DMS79 treated with DMSO at 0.1 percent for 48 hours (cell line): ENCODE results near the gene ROBO4.

ENCODE experiments used
- DNase-seq: peaks from one replicate; lab custom pipeline; 2025; lab: John Stamatoyannopoulos, UW

Gene ROBO4

GRCh38 chr11:124897674-124898262 is at the start of gene ROBO4:
TSS of gene ROBO4 (minus strand) at chr11:124897865. CDS start at chr11:124897795, 70 bp downstream.
- DNase-seq, result no peak

- DNase-seq, result no peak
These were observed 49.1 kb upstream of the ROBO4 start for GRCh38 chr11:124946735-124947141.

GRCh38 chr11:124945826-124946225 is 48.2 kb upstream of the ROBO4 start:
- DNase-seq, result no peak

- no peak for DNase-seq
These were observed 46.9 kb upstream of the ROBO4 start for GRCh38 chr11:124944565-124944964.

- no peak for DNase-seq
These were observed 46.1 kb upstream of the ROBO4 start for GRCh38 chr11:124943741-124944140.

- no peak for DNase-seq
These were observed 45.6 kb upstream of the ROBO4 start for GRCh38 chr11:124943254-124943616.

GRCh38 chr11:124942466-124943253 is 45.0 kb upstream of the ROBO4 start:
- DNase-seq, result no peak

GRCh38 chr11:124941703-124942102 is 44.0 kb upstream of the ROBO4 start:
- no peak for DNase-seq

GRCh38 chr11:124938970-124939369 is 41.3 kb upstream of the ROBO4 start:
- no peak for DNase-seq

GRCh38 chr11:124938206-124938765 is 40.6 kb upstream of the ROBO4 start:
- DNase-seq, result no peak

GRCh38 chr11:124937336-124937935 is 39.8 kb upstream of the ROBO4 start:
- DNase-seq, result no peak

GRCh38 chr11:124935548-124936514 is 38.2 kb upstream of the ROBO4 start, which contains the start of gene HEPACAM:
TSS of gene HEPACAM (minus strand) at chr11:124936047. CDS start at chr11:124936006, 41 bp downstream.
- DNase-seq, result no peak

- DNase-seq, result no peak
These were observed 37.3 kb upstream of the ROBO4 start for GRCh38 chr11:124934862-124935547.

GRCh38 chr11:124930799-124931198 is 33.1 kb upstream of the ROBO4 start:
- no peak for DNase-seq

- no peak for DNase-seq
These were observed 31.4 kb upstream of the ROBO4 start for GRCh38 chr11:124928942-124929665.

GRCh38 chr11:124923296-124923695 is 25.6 kb upstream of the ROBO4 start:
- DNase-seq, result no peak

GRCh38 chr11:124922831-124923230 is 25.2 kb upstream of the ROBO4 start:
- no peak for DNase-seq

GRCh38 chr11:124920870-124921609 is 23.4 kb upstream of the ROBO4 start:
- no peak for DNase-seq

GRCh38 chr11:124920356-124920755 is 22.7 kb upstream of the ROBO4 start:
- no peak for DNase-seq

GRCh38 chr11:124919898-124920297 is 22.2 kb upstream of the ROBO4 start:
- no peak for DNase-seq
